OCI-LY1 (cell line): Measurements from ENCODE around the gene CAV1.

Source experiments
- EZH2 ChIP-seq: fragments of 200-600 bp; sonication (generic), shearing (Covaris generic); IDR thresholded peaks from 2 replicates; pipeline ENCODE4 v1.8.0; 2017; ENCODE audit warnings: borderline replicate concordance, mixed run types, mild to moderate bottlenecking, antibody characterized with exemption, low read length, moderate library complexity, mixed read lengths
- TF ChIP-seq, protein P1 (sequence below): fragments of 200-600 bp; sonication (generic), shearing (Covaris generic); IDR thresholded peaks from 2 replicates; pipeline ENCODE4 v1.5.1; 2017; ENCODE audit warnings: mild to moderate bottlenecking, antibody characterized with exemption, low read length, moderate library complexity, mixed read lengths

DNA sequence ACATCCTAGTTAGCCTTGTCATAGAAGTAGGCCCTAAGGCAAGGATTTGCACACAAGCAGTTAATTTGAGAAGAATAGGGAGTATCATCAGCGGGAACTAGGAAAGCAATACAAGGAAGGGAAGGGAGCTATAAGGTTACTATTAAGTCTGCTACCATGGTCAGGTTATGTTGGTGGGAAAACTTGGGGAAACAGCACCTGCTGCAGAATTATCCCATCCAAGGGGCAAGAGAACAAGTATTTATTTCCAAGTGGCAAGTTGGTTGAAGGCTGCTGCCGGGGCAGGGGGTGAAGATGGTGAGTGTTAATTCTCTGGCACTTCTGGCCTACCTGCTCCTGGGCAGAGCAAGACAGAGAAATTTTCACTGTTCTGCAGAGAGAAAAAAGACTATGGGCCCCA, 55.0 kb downstream of the CAV1 start:
- TF ChIP-seq, protein P1, sequence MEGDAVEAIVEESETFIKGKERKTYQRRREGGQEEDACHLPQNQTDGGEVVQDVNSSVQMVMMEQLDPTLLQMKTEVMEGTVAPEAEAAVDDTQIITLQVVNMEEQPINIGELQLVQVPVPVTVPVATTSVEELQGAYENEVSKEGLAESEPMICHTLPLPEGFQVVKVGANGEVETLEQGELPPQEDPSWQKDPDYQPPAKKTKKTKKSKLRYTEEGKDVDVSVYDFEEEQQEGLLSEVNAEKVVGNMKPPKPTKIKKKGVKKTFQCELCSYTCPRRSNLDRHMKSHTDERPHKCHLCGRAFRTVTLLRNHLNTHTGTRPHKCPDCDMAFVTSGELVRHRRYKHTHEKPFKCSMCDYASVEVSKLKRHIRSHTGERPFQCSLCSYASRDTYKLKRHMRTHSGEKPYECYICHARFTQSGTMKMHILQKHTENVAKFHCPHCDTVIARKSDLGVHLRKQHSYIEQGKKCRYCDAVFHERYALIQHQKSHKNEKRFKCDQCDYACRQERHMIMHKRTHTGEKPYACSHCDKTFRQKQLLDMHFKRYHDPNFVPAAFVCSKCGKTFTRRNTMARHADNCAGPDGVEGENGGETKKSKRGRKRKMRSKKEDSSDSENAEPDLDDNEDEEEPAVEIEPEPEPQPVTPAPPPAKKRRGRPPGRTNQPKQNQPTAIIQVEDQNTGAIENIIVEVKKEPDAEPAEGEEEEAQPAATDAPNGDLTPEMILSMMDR, result no peak
- TF ChIP-seq EZH2, result no peak
